ENCODE results near the gene FAM171A2.
"Not testable (repeated sequence)": the region's sequence is repeated elsewhere in the genome, so short reads cannot be mapped to it uniquely, and the experiment has no call there.

Gene FAM171A2

GRCh38 chr17:44383363-44383762 lies 19.7 kb upstream of the FAM171A2 start:
- DNase-seq, result no peak

DNA sequence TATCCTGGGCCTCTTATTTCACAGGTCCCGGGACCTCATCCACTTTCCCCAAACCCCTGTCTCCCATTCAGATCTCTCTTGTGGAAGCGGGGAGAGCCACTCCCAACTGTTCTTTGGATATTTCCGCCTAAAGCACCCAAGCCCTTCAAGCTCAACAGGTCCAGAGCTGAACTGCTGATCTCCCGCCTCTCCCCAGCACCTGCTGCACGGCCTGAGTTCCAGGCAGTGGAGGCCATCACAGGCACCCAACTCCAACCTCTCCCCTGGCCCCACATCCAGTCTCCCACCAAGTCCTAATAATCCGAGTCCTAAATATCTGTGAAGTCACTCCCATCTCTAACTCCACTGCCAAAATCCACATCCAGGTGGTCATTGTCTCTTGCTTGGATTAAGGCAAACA lies 19.3 kb upstream of the FAM171A2 start:
- no peak for DNase-seq

DNA sequence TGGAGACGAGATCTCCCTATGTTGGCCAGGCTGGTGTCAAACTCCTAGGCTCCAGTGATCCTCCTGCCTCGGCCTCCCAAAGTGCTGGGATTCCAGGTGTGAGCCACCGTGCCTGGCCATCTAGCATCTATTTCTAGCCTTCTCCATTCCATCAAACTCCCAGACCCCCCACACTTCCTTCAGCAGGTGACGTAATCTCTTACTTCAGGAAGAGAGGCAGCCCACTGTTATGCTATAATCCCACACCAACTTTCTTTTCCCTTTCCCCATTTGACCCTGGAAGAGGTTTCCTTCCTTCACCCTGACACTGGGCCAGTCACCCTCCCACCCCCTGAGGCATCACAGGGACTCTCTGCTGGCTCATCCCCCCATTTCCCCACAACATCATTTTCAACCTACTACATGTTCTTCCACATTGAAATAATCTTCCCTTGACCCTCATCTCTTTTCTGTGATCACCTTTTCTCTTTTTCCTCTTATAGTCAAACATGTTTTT lies 18.2 kb upstream of the FAM171A2 start:
- DNase-seq, result no peak

DNA sequence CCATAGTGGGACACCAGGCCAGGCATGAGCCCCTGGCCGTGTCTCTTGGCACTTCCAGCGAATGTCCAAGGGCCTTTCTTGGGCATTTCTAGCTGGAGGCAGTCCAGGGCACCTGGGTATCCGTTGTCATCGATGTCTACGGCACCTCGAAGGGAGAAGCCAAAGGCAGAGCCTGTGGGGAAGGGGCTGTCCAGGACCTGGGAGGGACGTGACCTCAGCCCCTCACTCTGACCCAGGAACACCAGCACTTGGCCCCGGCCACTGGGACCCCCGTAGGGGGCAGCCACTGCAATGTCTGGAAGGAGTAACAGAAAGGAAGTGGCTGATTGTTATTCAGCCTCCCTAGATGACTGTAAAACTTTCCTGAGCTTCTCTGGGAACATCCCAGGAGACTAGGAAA lies 17.1 kb upstream of the FAM171A2 start:
- DNase-seq, result no peak

- no peak for DNase-seq
Observed at GRCh38 chr17:44379887-44380286, 16.2 kb upstream of the FAM171A2 start.

GRCh38 chr17:44378171-44378705 lies 14.6 kb upstream of the FAM171A2 start:
- DNase-seq, result no peak

DNA sequence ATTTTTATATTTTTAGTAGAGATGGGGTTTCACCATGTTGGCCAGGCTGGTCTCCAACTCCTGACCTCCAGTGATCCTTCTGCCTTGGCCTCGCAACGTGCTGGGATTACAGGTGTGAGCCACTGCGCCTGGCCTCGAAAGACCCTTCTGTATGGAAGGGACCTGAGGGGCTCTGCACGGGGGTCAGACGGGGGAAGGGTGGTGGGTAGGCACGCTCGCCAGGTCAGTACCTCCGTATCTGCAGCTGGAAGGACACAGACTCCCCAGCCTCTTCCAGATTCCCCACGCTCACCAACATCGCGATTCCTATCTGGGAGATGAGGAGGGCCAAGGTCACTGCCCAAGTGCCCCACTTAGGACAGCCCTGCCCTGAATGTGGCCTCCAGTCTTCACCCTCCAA lies 13.1 kb upstream of the FAM171A2 start:
- DNase-seq, result no peak

DNA sequence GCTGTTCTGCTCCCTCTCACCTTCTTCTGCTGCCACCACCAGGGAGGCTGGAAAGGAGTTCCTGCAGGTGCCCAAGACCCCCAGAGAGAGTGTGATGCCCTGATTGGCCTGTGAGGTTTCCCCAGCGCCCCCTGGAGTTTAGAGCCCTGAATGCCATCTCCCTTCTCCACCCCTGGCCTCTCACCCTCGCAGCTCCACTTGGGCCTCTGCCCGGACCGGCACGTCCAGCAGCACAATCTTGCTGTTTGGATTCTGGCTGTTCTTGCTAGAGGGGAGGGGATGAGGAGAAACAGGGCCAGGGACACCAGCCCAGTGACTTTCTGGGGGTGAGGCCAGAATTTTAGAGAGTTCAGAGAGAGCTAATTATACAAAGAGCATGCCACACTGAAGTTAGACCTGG lies 12.5 kb upstream of the FAM171A2 start:
- peak; percentile 67 for DNase-seq

GRCh38 chr17:44375196-44376017 lies 11.8 kb upstream of the FAM171A2 start:
- DNase-seq, result no peak

DNA sequence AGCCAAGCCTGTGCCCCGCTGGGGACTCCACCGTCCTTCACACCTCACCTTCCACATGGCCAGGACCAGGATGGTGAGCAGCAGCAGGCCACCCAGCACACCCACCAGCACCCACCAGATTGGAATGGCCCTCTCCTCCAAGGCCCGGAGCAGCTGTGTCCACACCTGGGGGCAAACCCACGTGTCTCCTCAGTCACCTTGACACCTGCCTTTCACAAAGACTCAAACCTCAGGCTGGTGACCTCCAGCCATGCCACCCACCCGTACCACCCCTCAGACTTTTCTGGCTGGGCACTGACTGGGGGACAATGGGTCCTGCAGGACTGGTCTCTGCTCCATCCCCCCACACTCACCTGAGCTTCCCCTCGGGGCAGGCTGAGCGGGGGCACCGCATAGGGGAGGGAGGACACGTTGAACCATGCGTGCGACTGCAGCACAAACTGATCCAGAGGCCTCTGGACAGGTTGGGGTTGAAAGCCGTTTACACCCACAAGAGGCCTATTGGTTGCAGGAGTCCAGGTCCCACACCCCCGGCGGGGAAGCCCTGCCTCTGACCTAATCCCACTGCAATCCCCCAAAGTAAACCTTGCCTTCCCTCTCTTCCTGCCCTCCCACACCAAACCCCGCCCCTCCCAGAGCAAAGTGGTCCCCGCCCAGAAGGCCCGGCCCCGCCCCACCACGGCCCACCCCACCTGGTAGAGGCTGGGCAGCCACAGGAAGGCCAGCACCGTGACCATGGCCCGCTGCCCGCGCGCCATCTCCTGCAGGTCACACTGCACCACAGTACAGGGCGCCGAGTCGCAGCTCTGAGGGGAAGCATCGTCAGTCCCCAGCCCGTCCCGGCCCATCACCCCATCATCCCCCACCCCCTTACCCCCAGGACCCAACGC lies 10.9 kb upstream of the FAM171A2 start:
- no peak for DNase-seq

DNA sequence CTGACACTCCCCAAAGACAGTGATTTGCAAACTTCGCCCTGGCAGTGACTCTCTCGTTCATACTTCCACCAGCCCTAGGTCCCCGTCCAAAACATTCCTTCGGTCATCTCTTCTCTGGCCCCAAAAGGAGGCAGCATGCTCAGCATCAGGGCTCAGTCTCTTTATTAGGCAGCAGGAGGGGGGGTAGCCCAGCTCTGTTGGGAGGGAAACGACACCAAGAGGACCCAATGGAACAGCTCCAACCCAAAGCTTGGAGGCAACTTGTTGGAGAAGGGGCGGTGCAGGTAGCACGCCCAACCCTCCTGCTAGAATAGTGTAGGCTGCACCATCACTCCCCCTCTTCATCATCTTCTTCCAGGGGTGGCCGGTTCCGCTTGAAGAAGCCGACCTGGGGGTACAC lies 8.4 kb upstream of the FAM171A2 start:
- DNase-seq, result no peak

DNA sequence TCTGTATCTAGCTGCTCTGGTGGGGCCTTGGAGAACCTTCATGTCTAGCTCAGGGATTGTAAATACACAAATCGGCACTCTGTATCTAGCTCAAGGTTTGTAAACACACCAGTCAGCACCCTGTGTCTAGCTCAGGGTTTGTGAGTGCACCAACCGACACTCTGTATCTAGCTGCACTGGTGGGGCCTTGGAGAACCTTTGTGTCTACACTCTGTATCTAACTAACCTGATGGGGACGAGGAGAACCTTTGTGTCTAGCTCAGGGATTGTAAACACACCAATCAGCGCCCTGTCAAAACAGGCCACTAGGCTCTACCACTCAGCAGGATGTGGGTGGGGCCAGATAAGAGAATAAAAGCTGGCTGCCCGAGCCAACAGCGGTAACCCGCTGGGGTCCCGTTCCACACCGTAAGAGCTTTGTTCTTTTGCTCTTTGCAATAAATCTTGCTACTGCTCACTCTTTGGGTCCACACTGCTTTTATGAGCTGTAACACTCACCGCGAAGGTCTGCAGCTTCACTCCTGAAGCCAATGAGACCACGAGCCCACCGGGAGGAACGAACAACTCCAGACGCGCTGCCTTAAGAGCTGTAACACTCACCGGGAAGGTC lies 5.9 kb upstream of the FAM171A2 start:
- DNase-seq, result not testable (repeated sequence)

DNA sequence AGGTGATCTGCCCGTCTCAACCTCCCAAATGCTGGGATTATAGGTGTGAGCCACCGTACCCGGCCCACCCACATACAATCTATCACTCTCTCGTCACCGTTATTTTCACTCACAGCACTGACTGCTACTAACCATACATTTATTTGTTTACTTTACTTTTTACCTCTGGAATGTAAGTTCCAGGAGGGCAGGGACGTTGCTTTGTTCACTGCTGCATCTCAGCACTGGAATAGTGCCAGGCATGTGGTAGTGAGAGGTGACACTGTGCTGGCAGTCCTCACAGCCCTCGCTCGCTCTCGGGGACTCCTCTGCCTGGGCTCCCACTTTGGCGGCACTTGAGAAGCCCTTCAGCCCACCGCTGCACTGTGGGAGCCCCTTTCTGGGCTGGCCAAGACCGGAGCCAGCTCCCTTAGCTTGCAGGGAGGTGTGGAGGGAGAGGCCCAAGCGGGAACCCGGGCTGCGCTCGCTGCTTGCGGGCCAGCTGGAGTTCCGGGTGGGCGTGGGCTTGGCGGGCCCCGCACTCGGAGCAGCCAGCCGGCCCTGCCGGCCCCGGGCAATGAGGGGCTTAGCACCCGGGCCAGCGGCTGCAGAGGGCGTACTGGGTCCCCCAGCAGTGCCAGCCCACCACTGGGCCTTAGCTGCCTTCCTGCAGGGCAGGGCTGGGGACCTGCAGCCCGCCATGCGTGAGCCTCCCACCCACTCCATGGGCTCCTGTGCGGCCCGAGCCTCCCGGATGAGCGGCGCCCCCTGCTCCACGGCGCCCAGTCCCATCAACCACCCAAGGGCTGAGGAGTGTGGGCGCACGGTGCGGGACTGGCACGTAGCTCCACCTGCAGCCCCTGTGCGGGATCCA lies 5.0 kb upstream of the FAM171A2 start:
- DNase-seq, result not testable (repeated sequence)

DNA sequence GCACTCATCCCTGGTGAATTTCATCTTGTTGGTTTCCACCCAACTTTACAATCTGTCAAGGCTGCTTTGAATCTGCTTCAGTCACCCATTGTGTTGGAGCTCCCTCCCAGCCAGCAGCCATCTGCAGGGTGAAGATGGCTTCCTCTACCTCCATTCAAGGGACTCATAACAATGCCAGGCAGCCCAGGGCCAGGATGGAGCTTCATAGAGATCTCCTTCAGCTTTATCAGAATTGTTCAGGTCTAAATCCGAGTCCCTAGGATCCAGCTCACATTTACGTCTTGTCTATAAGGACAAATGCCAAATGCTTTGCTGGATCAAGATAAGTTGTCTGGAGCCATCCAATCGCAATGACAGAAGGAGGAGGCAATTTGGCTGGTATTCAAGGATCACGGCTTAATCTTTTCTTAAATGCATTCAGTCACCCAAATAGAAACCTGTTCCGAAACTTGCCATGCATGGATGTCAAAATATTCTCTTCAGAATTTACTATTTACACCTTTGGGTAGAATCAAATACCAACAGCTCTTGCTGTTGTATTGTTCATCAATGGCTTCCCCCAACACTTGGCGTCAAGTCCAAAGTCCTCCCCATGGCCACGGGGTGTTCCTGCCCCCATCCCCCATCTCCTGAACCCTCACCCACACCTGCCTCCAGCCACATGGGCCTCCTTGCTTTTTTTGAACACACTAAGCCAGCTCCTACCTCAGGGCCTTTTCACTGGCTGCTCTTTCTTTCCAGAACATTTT lies 3.8 kb upstream of the FAM171A2 start:
- DNase-seq, result no peak

DNA sequence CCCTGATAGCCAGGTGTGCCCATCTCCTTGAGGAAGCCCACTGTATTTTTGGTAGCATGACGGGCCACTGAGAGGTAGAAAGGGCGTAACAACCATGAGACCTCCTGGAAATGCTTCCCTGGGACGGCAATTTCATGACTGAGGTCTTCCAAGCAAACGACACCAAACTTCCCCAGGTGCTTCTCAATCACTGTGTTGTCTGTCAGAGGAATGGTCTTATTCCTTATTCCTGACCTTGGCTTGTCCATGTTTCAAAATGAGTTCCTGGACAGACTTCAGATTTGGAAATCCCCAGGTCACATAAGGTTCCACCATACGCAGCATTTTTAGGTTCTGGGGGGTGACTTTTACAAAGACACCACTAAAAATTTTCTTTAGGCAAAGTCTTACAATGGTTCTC lies 1.4 kb upstream of the FAM171A2 start:
- DNase-seq, result not testable (repeated sequence)

DNA sequence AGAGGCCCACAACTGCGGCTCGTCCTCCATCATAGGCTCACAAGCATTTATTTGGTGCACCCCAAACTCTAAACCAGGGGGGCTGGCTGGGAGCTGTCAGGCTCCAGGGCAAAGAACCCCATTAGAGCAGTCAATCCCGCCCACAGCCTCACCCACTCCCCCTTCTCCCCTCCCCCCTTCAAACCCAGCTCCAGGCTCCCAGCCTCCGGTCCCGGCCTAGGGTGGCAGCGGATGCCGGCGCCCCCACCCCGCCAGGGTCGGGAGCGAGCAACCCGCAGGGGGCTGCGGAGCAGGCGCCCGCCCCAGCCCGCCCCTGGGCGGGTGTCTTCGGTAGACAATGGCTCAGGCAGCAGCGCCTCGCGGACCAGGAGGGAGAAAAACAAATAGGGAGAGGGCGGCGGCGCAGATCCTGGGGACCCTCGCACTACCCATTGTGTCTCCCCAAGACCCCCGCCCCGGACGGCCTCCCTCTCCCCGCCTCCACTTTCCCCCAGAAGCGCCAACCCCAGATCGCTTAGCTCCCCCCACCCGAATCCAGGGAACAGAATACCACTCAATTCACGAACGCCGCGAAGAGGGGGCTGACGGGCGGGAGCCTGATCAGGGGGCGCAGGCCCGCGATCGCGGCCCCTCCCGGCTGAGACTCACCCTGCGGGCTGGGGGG lies 572 bp downstream of the FAM171A2 start:
- DNase-seq, result peak; percentile 56

DNA sequence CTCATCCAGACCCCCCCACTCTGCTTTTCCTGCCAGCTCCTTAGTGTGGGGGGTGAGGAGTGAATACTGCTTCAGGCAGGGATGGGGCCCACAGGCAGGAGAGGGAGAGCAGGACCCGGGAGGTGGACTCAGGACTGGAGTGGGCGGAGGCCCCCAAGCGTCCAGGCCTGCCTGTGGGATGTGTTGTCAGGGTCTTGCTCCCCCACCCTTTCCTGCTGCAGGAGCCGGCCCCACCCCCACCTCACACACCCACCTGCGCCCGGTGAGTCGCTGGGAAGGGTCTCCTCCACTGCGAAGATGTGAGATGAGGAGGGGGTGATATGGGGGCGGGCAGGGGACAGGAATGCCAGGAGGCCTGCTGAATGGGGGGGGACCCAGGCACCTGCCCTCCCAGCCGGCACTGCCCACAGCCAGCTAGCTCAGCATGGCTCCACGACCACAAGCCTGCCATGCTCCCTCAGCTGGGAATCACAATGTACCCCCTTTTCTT lies 1.1 kb downstream of the FAM171A2 start:
- DNase-seq, result no peak

DNA sequence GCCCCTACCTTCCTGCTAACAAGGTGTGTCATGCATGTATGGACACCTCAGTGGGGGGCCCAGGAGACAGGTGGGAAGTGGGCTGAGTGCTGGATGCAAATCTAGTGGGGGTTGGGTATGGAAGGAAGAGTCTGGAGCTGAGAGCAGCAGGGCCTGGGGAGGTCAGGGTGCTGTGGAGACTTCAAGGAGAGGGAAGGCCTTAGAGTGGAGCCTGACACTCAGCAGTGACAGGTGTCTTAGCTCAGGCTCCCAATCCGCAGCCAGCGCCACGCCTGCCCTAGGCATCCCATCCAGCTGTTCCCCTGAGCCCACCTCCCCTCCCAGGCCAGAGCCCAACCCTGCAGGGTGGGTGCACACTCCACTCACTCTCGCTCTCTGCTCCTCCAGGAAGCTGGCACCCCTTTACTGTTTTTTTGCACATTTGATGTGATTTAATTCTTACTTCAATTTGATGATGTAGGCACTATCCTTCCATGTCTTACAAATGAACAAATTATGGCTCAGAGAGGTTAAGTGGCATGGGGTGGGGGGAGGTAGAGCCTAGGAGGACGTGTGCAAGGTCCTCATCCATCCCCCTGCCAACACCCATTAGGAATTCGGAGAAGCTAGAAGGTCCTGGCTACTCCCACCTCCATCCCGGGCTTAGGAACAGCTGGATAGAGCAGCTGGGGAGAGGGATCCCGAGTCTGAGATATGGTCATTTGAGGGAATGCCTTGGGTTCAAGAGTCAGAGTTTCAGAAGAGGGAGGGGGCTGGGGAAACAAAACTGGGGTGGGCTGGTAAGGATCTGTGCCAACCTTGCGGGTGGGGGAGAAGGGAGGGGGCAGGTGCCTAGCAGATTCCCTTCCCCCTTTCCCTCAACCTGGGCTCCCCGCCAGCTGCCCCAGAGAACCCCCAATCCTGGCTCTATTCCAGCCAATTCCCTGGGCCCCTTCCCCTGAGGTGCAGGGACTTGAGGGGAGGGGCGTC lies 2.1 kb downstream of the FAM171A2 start:
- DNase-seq, result no peak

- DNase-seq, result no peak
Observed at GRCh38 chr17:44360826-44361225, 2.8 kb downstream of the FAM171A2 start.

Measured in right forelimb (tissue), 1 donor.